Brain microvascular endothelial cell (primary cell): ENCODE measurements around the gene FJX1.
A peak's percentile ranks its signal among the peaks of the same experiment; 100 is the strongest.
"Not testable (repeated sequence)": the region's sequence is repeated elsewhere in the genome, so short reads cannot be mapped to it uniquely, and the experiment has no call there.

Experiments used
- DNase-seq: peaks from one replicate; pipeline ENCODE4 v3.0.0-alpha.2; 2020
- H3K27ac ChIP-seq: fragments of 250-450 bp; sonication (Bioruptor Pico); 2 replicates; pipeline ENCODE4 v1.5.1; 2020; ENCODE audit warnings: mild to moderate bottlenecking, moderate library complexity
- H3K27me3 ChIP-seq: fragments of 250-450 bp; sonication (Bioruptor Pico); replicated peaks from 2 replicates; pipeline ENCODE4 v1.5.1; 2020; ENCODE audit warnings: mild to moderate bottlenecking
- H3K36me3 ChIP-seq: fragments of 250-450 bp; sonication (Bioruptor Pico); replicated peaks from 2 replicates; pipeline ENCODE4 v1.5.1; 2020; ENCODE audit warnings: mild to moderate bottlenecking
- H3K4me3 ChIP-seq: 2 replicates; pipeline ENCODE4 v1.5.1; 2011; ENCODE audit warnings: low read depth, mild to moderate bottlenecking, control low read depth, low read length, moderate library complexity
- CTCF ChIP-seq: IDR thresholded peaks from 2 replicates; pipeline ENCODE4 v1.5.1; 2011; ENCODE audit warnings: low read depth, mild to moderate bottlenecking, moderate library complexity, low read length, control low read depth, inconsistent platforms; ENCODE audit errors: missing control alignments
- in situ Hi-C: cut with HindIII; loops from 2 replicates; pipeline ENCODE4 v1.10.0; 2017; ENCODE audit warnings: low sequenced_read_pairs, low pct_ligation_motif_present

FJX1 gene

GRCh38 chr11:35663408-35663702, 45.1 kb downstream of the FJX1 start:
- no peaks in the 10 kb centered on the region for H3K36me3 ChIP-seq
- DNase-seq, result no peak
- H3K4me3 ChIP-seq, result peak overlapping the region; percentile 77
- H3K27ac ChIP-seq, result peak overlapping the region; percentile 93
- in situ Hi-C loops, result no loop called here
- no peak for TF ChIP-seq CTCF
- no peaks in the 10 kb centered on the region for H3K27me3 ChIP-seq

DNA sequence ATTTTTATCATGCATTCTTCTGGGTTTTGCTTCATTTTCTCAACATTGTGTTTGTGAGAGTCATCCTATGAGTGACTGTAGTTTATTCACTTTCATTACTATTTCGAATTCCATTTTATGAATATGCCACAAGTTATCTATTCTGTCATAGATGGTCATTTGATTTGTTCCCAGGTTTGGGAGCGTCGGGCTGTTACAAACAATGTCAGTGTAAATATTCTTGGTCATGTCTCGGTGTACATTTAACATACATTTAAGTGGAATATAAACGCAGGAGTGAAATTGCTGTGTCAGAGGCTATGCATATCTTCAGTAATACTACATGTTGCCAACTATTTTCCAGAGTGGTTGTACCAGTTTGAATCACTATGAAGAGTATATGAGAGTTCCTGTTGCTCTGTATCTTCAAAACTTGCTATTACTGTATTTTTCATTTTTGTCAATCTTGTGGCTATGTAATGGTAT, 46.7 kb downstream of the FJX1 start:
- no peak for TF ChIP-seq CTCF
- no peak overlapping the region for H3K4me3 ChIP-seq
- DNase-seq, result no peak
- H3K27me3 ChIP-seq, result no peaks in the 10 kb centered on the region
- peak overlapping the region; percentile 62 for H3K27ac ChIP-seq
- in situ Hi-C loops, result no loop called here
- no peaks in the 10 kb centered on the region for H3K36me3 ChIP-seq

- Histone ChIP-seq H3K27ac (no peak overlapping the region), H3K36me3 (no peaks in the 10 kb centered on the region), H3K4me3 (no peak overlapping the region), H3K27me3 (no peaks in the 10 kb centered on the region)
- no peak for TF ChIP-seq CTCF
- in situ Hi-C loops, result no loop called here
- no peak for DNase-seq
These were observed 49.0 kb downstream of the FJX1 start for GRCh38 chr11:35667257-35667656.

- in situ Hi-C loops, H3K27me3 ChIP-seq, H3K4me3 ChIP-seq, DNase-seq, H3K27ac ChIP-seq, H3K36me3 ChIP-seq: not testable (repeated sequence)
These were observed 50.1 kb downstream of the FJX1 start for GRCh38 chr11:35668350-35668749.
